HG02759 (cell line): Measurements from ENCODE around the gene MIEF2.
"Not testable (repeated sequence)": the region's sequence is repeated elsewhere in the genome, so short reads cannot be mapped to it uniquely, and the experiment has no call there.

Experiments used
- ATAC-seq: cut with Tn5 transposase; IDR thresholded peaks from one replicate; pipeline ENCODE4 v1.9.1; 2021; ENCODE audit warnings: mild to moderate bottlenecking, moderate library complexity; ENCODE audit not compliant: unreplicated experiment

The MIEF2 gene

DNA sequence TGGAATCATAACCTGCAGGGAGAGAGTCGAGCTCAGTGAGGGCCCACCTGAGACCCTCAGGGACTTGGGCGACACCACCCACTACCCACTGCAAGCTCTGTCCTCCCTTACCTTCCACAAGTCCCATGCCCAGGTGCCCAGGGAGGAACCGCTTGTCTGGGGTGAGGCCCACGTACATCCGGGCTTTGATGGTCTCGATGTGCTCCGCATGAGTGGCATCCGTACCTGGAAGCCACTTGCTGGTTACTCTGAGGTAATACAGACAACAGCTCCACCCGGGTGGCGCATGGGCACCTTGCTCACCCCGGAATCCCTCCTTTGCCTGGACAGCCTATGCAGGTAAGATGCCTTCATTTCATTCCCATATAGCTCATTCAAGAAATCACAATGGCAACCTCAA is 24.8 kb downstream of the MIEF2 start:
- no peak for ATAC-seq

GRCh38 chr17:18291718-18292540 is 31.5 kb downstream of the MIEF2 start:
- ATAC-seq: no peak

- ATAC-seq: not testable (repeated sequence)
These were observed 37.6 kb downstream of the MIEF2 start for GRCh38 chr17:18298061-18298460.

DNA sequence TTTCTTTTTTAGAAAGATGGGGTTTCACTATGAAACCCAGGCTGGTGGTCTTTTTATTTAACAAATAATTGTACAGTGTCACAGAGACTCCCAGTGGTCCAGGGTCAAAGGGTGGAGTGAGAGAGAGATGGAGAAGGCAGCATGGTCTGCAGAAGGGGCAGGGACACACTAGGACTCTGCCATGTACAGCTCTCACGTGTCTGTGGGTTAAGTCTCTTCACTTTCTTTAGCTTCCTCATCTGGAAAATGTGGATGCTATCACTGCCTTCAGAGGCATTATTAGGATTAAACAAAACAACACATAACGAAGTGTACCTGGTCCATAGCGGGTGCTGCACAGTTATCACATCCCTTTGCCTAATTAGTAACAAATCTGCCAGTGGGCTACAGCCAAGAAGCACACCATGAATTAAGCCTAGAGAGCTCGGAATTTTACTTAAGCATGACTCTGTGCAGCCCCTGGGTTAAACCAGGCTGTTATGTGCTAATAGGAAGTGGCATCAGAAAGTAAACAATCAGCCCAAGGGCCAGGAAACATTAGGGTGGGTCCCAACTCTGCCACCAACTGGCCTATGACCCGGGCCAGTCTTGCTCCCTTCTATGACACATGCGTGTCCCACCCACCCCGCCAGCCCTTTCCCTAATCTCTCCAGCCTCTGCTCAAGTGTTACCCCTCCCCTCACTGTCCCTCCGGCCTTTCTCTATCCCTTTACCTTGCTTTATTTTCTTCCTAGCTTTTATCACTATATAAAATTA is 40.4 kb downstream of the MIEF2 start:
- no peak for ATAC-seq

- not testable (repeated sequence) for ATAC-seq
These were observed 42.7 kb downstream of the MIEF2 start for GRCh38 chr17:18303206-18303605.

DNA sequence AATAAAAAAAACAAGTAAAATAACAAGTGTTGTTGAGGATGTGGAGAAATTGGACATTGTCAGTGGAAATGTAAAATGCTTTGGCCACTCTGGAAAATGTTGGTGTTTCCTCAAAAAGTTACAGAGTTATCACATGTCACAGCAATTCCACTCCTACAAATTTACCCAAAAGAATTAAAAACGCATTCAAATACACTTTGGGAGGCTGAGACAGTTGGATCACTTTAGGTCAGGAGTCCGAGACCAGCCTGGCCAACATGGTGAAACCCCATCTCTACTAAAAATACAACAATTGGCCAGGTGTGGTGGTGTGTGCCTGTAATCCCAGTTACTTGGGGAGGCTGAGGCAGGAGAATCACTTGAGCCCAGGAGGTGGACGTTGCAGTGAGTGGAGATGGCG is 48.7 kb downstream of the MIEF2 start:
- ATAC-seq: no peak

DNA sequence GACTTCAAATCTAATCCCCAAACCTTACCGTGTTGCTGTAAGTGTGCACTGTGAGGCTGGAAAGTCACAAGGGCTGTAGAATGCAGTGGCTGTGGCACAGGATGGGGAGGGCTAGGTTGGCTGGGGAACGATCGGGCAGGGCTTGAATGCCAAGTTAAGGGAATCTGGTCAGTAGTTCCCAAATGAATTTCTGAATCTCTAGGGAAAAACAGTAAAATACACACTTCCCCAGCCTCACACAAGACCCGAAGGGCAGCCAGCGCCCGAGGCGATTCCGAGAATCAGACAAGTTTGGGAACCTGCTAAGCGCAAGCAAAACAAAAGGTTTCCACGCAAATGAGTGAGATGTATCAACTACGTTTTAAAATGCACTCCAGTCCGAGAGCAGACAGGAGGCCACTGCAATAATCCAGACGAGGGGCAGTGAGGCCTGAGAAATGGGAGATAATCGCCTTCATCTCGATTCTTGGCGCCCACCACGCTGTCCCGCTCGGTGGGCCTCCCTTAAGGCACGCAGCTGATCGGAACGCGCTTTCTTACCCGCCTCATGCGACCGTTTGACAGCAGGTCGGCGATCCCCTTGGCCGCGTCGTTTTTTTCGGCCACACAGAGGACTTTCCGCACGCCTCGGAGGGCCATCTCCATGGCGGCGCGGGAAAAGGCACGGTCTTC is 53.7 kb downstream of the MIEF2 start:
- no peak for ATAC-seq

DNA sequence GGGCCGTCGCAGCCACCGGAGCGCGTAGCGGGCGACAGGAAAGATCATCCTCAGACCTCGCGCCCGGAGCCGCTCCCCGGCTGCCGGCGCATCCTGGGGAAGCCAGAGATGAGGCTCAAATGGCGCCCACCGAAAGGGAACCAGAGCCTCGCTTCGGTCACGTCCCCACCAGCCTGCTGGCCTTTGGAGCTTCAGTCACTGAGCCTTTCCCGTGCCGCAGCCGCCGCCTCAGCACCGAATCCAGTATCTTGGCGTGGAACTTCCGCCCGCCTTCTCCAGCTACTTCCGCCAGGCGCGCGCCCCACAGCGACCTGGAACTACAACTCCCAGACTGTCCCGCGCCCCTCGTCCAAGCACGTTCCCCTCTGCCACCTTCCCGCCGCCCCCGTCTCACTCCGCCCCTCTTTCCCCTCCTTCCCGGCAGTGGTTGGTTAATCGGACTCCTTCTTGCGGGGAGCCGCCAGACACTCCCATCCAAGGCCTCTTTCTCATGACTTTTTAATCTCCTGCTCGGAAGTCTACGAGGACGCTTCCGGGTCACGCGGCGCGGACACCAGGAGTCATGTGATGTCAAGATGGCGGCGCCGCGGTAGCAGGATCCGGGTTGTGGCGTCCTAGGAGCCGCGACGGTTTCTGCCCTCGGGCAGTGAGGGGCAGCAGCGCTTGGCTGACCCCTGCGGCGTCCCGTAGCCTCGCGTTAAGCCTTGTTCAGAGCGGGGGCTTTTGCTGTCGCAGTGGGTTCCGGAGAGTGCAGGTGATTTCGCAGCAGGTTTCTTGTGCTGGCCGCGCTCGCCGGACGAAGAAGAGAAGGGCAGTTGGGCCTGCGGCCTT is 54.5 kb downstream of the MIEF2 start, which contains the start of the genes SMCR8 and TOP3A:
Gene SMCR8, plus strand, starts transcription at position 563 of the 831 bp plus-strand sequence. CDS start 497 bp downstream, outside the sequence.
Gene TOP3A, minus strand, starts transcription at position 264 of the 831 bp plus-strand sequence. Its CDS starts 216 bp downstream, at position 48.
- peak; percentile 87 for ATAC-seq

GRCh38 chr17:18315562-18315922 is 55.1 kb downstream of the MIEF2 start:
- peak; percentile 2 for ATAC-seq

DNA sequence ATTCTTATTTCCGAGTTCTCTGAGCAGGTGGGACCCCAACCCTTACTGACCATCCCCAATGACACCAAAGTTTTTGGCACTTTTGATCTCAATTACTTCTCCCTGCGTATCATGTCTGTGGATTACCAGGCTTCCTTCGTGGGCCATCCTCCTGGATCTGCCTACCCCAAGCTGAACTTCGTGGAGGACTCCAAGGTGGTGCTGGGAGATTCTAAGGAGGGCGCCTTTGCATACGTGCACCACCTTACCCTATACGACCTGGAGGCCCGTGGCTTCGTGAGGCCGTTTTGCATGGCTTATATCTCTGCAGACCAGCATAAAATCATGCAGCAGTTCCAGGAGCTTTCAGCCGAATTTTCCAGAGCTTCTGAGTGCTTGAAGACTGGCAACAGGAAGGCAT is 55.5 kb downstream of the MIEF2 start:
- ATAC-seq: no peak
